ENCODE results near the gene MTCL1. TPM values are rescaled to one million over a fixed set of nuclear protein-coding genes. Genes with fewer than 3 reads are reported as not detected.

Gene MTCL1
- total RNA-seq, 1 experiment from 2014 or later = 22.7 TPM

DNA sequence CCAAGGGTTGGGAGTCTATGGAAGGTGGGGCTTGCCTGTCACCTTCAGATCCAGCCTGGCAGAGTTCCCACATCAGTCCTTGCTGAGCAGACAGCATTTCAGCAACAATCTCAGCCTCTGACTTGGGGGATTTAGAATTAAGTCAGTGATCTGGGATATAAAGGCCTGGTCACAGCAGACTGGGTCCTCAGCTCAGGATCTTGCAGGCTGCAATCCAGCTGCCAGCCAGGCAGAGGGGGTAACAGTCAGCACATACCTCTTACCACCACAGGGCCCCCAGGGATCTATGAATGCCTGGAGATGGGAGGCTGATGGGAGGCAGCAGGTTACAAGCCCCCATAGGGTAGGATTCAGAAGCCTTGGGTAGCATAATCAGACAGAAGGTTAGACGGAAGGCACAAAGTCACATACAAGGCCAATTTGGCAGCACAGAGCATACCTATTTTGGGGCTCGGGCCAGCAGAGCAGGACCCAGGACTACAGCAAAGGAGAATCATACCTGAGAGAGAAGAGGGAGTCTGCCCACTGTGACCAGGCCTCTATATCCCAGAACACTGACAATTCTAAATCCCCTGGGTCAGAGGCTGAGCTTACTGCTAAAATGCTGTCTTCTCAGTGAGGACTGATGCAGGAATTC is 163.5 kb downstream of the MTCL1 start:
- Histone ChIP-seq H3K27ac (ENCODE audit: low read depth, low read length) (no peak overlapping the region), H3K9me2 (ENCODE audit: insufficient read depth) (0 out of 2 replicates have a peak, but pooled peaks cover 3% of the 10 kb centered on the region), H3K4me1 (ENCODE audit: control insufficient read depth in 1 of 2, insufficient read depth in 2 of 2, low read length in 2 of 2) (no peaks in the 10 kb centered on the region), H3K27me3 (ENCODE audit: insufficient read depth, low read length) (no peaks in the 10 kb centered on the region), H3K9ac (ENCODE audit: low read length) (no peak overlapping the region), H3K36me3 (ENCODE audit: control insufficient read depth in 1 of 2, insufficient read depth in 2 of 2, low read length in 2 of 2) (no peaks in the 10 kb centered on the region), H3K9me3 (ENCODE audit: control insufficient read depth in 1 of 2, insufficient read depth in 1 of 2, low read depth in 1 of 2, low read length in 2 of 2) (no peaks in the 10 kb centered on the region), H4K20me1 (ENCODE audit: insufficient read depth) (no peaks in the 10 kb centered on the region), H3K4me3 (replicated peaks in 1 of 2; ENCODE audit: low read depth in 1 of 2, low read length in 2 of 2) (no peak overlapping the region), H2AFZ (ENCODE audit: low read depth, low read length, poor library complexity, severe bottlenecking) (no peak overlapping the region), H3K4me2 (ENCODE audit: low read length) (no peak overlapping the region), H3K79me2 (ENCODE audit: insufficient read depth, low read length) (no peaks in the 10 kb centered on the region)
- intact Hi-C loops (cut with micrococcal nuclease) = no loop called here
- BruUV-seq (replicated peaks) = no TSS peak
- ATAC-seq (no peak), DNase-seq (ENCODE audit: low read depth, low spot score) (no peak)
- RAD21 ChIA-PET (ENCODE audit: low non-redundant PET in 1 of 2, low total read pairs in 2 of 2, uncharacterized antibody in 2 of 2, unreplicated experiment in 2 of 2) = no interaction called here
- CTCF ChIA-PET = no interaction called here
- TF ChIP-seq, protein P1, sequence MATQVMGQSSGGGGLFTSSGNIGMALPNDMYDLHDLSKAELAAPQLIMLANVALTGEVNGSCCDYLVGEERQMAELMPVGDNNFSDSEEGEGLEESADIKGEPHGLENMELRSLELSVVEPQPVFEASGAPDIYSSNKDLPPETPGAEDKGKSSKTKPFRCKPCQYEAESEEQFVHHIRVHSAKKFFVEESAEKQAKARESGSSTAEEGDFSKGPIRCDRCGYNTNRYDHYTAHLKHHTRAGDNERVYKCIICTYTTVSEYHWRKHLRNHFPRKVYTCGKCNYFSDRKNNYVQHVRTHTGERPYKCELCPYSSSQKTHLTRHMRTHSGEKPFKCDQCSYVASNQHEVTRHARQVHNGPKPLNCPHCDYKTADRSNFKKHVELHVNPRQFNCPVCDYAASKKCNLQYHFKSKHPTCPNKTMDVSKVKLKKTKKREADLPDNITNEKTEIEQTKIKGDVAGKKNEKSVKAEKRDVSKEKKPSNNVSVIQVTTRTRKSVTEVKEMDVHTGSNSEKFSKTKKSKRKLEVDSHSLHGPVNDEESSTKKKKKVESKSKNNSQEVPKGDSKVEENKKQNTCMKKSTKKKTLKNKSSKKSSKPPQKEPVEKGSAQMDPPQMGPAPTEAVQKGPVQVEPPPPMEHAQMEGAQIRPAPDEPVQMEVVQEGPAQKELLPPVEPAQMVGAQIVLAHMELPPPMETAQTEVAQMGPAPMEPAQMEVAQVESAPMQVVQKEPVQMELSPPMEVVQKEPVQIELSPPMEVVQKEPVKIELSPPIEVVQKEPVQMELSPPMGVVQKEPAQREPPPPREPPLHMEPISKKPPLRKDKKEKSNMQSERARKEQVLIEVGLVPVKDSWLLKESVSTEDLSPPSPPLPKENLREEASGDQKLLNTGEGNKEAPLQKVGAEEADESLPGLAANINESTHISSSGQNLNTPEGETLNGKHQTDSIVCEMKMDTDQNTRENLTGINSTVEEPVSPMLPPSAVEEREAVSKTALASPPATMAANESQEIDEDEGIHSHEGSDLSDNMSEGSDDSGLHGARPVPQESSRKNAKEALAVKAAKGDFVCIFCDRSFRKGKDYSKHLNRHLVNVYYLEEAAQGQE (IDR thresholded peaks at IDR 0.05; ENCODE audit: low read depth) = no peak
- TF ChIP-seq, protein P2, sequence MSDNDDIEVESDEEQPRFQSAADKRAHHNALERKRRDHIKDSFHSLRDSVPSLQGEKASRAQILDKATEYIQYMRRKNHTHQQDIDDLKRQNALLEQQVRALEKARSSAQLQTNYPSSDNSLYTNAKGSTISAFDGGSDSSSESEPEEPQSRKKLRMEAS (IDR thresholded peaks at IDR 0.05) = no peak
- no peak for TF ChIP-seq SP1 (IDR thresholded peaks at IDR 0.05; ENCODE audit: low read depth)
- TF ChIP-seq CBX3 (IDR thresholded peaks at IDR 0.05; ENCODE audit: low read depth) = no peak
- TF ChIP-seq JUND (IDR thresholded peaks at IDR 0.05) = no peak
- TF ChIP-seq POLR2A (IDR thresholded peaks at IDR 0.05; ENCODE audit: borderline replicate concordance, extremely low read depth, insufficient read depth, insufficient read length) = no peak
- no peak for TF ChIP-seq ZBTB33 (IDR thresholded peaks at IDR 0.05; ENCODE audit: extremely low read depth, insufficient replicate concordance, low read length)
- TF ChIP-seq, protein P3, sequence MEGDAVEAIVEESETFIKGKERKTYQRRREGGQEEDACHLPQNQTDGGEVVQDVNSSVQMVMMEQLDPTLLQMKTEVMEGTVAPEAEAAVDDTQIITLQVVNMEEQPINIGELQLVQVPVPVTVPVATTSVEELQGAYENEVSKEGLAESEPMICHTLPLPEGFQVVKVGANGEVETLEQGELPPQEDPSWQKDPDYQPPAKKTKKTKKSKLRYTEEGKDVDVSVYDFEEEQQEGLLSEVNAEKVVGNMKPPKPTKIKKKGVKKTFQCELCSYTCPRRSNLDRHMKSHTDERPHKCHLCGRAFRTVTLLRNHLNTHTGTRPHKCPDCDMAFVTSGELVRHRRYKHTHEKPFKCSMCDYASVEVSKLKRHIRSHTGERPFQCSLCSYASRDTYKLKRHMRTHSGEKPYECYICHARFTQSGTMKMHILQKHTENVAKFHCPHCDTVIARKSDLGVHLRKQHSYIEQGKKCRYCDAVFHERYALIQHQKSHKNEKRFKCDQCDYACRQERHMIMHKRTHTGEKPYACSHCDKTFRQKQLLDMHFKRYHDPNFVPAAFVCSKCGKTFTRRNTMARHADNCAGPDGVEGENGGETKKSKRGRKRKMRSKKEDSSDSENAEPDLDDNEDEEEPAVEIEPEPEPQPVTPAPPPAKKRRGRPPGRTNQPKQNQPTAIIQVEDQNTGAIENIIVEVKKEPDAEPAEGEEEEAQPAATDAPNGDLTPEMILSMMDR (IDR thresholded peaks at IDR 0.05 in 2 of 3, conservative IDR thresholded peaks at IDR 0.05 in 1 of 3; ENCODE audit: borderline replicate concordance in 1 of 3, insufficient read depth in 1 of 3, low read depth in 2 of 3, low read length in 2 of 3) = no peak
- POLR2A ChIA-PET = no interaction called here

Measured in HCT116 (cell line).